ENCODE results near the gene DAGLB.
"Not testable (repeated sequence)": the region's sequence is repeated elsewhere in the genome, so short reads cannot be mapped to it uniquely, and the experiment has no call there.

Gene DAGLB

DNA sequence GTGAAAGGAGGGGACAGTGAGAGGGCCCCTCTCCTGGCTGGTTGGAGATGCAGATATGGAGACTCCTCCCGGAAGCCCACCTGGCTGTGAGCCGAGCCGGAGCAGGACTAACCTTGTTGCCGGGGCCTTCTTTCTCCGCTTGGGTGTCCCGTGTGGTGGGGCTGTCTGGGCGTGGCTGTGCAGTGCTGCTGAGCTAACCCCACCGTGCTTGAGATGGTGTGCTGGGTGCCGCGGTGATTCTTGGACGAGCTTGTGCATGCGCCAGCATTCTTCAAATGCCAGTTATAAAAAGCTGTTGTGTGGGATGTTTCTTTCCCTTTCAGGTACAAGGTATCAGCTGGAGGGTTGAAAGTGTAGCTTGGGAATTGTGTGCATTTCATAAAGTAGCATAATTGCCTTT is 48.8 kb downstream of the DAGLB start:
- no peak for DNase-seq (ENCODE audit: low read depth)

DNA sequence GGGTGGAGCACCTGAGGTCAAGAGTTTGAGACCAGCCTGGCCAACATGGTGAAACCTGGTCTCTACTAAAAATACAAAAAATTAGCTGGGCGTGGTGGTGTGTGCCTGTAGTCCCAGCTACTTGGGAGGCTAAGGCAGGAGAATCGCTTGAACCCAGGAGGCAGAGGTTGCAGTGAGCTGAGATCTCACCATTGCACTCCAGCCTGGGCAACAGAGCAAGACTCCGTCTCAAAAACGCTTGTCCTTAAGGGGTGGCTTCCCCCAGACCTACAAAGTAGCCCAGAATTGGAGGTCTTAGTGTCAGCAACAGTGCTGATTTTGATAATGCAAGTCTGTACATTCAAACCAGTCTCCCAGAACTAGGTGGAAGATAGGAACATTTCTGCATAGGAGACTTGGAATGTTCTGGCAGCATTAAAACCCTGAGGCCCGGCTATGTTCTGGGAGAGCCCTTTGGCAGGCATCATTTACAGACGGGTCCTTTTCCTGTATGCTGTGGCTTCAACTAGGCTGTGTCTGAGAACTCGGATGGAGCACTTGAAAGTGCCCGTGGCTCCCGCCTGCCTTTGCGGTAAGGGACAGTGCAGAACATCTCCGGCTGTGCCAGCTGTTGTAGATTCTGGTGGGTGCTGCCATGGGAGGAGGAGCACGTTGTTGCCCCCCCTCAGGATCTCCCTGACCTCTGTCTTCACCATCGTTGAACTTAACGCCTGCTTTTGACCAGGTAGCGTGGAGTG is 49.8 kb downstream of the DAGLB start:
- not testable (repeated sequence) for DNase-seq (ENCODE audit: low read depth)

GRCh38 chr7:6395898-6396595 is 51.7 kb downstream of the DAGLB start:
- no peak for DNase-seq (ENCODE audit: low read depth)

- DNase-seq (ENCODE audit: low read depth), result no peak
Measured at GRCh38 chr7:6394114-6394513, 53.6 kb downstream of the DAGLB start.

DNA sequence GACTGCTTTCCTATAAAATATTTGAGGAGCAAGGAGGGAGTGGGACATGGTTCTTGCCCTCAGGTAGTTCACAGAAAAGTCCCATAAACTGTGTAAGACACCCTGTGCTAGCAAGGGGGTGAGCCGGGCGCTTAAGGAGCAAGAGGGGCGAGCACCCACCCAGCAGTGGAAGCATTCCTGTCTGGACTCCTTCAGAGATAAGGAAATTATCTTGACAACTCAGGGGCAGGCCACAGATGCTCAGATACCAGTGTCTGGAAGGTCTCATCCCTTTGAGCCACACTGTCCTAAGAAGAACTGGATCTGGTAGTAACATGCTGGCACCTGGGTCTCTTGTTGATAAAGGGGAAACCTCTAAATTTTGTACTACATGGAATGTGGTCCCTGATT is 54.1 kb downstream of the DAGLB start:
- DNase-seq (ENCODE audit: low read depth), result no peak

DNA sequence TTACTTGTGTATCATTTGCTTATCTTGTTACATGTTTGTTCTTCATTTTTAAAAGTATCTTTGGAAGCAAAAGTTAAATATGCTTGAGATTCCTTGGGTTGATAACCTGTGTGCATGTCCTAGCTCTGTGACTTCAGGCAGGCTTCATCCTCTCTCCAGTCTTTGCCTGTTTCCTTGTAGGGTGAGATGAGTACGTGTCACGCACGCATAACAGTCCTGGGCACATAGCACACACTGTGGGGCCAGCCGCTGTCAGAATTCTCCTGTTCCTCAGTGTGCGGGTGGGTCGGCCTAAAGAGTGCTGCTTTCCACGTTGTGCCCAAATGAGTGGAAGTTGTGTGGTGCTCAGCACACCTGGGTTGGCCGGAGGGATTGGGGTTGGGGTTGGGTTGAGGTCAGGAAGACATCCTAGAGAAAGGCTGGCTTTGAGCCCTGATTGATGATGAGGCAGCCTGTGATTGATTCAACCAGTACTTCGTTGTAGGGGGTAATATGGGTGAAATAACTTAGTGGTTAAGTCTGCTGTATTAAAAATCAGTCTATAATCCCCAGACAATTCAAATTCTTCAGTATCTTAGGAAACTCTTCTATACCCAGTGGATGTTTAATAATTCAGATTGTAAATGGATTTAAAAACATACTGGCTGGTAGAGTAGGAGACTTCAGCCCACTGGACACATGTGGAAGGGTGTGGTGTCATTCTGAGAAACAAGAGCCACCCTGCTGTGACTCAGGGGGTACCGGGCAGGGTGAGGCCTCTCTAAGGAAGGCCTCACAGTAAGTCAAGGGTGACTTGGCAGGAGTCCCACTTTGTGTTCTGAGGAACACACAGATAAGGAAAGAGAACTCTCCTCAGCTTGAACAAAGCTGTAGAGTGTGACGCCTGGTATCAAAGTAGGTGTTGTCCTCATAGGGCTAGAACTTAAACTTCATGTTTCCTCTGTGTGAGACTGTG is 54.8 kb downstream of the DAGLB start:
- peak; percentile 39 for DNase-seq (ENCODE audit: low read depth)

DNA sequence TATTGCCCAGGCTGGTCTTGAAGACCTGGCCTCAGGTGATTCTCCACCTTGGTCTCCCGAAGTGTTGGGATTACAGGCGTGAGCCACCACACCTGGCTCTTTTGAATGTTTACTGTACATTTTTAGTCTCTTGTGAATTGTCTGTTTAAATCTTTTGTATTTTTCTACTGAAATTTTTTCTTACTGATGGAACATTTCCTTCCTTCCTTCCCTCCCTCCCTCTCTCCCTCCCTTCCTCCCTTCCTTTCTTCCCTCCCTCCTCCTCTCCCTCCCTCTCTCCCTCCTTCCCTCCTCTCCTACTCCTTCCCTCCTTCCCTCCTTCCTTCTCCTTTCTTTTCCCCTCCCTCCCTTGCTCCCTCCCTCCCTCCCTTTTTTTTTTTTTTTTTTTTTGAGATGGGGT is 58.0 kb downstream of the DAGLB start:
- no peak for DNase-seq (ENCODE audit: low read depth)

DNA sequence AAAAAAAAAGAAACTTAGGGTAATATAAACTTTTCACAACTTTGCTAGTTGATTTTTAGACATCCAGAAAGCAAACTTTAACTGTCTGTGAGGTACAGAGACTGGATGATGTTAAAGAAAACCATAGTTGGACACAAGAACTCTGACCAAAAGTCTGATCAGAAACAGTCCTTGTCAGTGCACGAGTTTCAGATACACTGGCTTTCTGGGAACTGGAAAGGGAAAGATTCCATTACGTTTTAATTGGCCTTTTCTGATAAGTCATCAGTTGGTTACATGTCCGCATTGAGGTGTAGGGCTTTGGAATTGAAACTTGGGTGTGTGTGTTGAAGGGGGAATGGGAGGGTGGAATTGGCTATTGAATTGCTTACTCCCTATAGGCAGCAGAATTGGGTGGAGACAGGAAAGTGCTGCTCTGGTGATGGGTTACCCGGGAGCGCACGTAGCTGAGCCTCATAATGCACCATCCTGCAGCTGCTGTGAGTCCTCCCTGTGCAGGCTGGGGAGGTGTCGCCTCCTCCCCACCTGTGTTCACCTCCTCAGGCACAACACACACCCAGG is 59.9 kb downstream of the DAGLB start:
- no peak for DNase-seq (ENCODE audit: low read depth)

DNA sequence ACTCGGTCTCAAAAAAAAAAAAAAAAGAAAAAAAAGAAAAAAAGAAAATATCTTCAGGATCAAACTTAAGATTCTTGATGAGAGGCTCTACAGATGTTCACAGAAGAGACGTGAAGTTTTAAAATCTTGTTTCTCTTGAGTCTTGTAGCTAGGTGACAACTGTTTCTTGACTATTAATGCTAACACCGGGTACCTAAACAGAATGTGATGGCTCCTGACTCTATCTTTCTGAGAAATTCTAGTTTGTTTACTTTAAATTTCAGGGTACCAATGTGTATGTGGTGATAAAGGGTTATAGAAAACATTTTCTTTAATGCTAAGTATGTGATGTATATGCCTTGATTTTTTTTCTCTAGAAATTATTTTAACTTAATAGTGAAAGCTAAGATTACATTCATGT is 61.0 kb downstream of the DAGLB start:
- DNase-seq (ENCODE audit: low read depth), result no peak

DNA sequence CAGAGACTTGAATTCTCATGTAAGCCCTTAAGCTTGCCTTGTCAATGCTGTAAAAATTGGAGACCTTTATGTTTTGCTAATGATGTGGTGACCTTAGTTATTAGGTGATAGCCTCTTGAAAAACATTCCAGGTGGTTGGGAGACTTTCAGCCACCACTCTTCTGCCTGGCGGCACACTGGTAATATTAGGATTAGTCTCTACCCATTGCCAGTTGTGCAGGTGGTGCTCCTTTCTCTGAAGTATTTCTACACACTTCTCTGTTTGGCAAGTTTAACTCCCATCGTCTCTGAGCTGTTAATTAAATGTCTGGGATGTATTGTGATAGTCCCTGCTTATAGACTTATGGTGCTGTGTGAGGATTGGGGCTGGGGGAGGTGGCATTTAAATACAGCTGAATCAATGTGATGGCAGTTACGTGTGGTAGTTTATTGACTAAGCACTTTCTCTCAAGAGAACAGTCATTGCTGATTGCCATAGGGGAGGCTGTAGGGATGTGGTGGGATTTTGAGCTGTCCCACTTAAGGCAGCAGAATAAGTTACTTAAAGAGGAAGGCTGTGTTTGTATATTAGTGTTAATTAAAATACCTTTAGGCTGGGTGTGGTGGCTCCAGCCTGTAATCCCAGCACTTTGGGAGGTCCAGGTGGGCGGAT is 61.7 kb downstream of the DAGLB start:
- DNase-seq (ENCODE audit: low read depth), result no peak

DNA sequence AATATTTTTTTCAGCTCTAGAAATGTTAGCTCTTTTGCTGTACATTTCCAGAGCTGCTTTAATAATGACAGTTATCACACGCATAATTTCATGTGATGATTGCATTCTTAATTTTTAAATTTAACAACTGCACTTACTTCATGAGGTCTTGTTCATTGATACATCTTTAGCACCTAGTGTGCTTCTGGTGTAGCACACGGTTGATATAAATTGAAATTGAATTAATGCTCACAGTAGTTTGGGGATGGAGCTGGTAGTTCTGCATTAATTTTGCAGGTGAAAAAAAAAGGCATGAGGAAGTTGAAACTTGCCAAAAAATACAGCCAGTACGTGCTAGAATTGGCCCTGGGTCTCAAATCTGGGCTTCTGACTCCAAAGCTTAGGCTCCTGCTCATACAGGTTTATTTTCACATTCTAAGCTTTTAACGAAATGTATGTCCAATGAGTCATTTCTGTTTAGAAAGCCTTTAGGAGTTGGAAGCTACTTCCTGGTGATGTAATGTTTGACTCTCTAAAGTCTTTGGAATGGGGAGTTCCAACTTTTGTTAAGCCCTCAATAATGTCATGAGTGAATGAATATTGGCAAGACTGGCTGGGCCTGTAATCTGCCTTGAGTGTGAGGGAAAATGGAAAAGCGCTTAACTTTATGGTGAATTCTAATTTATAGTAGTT is 62.5 kb downstream of the DAGLB start:
- peak; percentile 86 for DNase-seq (ENCODE audit: low read depth)

DNA sequence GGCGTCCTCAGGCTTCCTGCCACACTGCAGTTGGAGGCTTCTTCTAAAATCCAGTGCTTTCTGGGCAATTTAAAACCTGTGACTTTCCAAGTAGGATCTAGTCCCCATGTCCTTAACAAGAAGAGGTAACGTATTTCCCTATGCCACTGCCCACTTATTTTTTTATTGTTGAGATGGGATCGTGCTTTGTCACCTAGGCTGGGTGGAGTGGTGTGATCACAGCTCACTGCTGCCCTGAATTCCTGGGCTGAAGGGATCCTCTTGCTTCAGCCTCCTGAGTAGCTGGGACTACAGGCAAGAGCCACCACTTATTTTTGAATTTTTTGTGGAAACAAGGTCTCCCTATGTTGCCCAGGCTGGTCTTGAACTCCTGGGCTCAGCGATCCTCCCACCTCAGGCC is 63.4 kb downstream of the DAGLB start:
- DNase-seq (ENCODE audit: low read depth), result no peak

- DNase-seq (ENCODE audit: low read depth), result no peak
Measured at GRCh38 chr7:6382817-6383216, 64.9 kb downstream of the DAGLB start.

DNA sequence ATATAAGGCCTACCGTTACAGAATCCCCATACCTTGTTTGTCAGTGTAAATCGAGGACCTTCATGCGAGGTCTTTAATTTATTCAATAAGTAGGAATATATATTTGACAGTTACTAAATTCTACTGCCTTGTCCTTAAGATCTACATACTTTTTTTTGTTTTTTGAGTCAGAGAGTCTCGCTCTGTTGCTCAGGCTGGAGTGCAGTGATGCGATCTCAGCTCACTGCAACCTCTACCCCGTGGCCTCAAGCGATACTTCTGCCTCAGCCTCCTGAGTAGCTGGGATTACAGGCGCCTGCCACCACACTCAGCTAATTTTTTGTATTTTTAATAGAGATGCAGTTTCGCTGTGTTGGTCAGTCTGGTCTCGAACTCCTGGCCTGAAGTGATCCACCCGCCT is 65.9 kb downstream of the DAGLB start:
- not testable (repeated sequence) for DNase-seq (ENCODE audit: low read depth)

DNA sequence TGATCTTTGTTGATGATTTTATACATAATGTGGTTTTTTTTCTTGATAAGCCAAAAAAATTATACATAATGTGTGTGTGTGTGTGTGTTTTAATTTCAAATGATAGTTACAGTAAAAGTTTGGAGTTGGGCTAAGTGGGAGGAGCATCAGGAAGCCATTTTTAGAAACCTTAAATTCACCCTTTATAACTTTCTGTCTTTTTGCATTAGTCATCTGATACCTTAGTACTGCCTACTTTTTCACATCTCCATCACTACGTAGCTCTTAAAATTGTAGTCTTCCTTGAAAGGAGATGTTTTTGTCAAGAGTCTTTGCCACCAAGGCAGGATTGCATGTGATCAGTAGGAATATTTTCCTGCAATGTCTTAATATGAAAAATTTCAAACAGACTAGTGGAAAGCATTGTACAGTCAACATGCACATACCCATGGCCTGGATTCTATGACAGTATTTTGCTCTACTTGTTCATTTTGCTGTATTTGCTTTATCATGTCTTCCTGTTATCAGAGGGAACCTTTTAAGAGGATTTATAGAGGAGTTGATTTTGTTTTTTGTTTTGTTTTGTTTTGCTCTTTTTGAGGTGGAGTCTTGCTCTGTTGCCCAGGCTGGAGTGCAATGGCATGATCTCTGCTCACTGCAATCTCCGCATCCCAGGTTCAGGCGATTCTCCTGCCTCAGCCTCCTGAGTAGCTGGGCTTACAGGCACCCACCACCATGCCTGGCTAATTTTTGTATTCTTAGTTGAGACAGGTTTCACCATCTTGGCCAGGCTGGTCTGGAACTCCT is 67.3 kb downstream of the DAGLB start:
- no peak for DNase-seq (ENCODE audit: low read depth)

GRCh38 chr7:6379886-6380285 is 67.9 kb downstream of the DAGLB start:
- DNase-seq (ENCODE audit: low read depth), result no peak

DNA sequence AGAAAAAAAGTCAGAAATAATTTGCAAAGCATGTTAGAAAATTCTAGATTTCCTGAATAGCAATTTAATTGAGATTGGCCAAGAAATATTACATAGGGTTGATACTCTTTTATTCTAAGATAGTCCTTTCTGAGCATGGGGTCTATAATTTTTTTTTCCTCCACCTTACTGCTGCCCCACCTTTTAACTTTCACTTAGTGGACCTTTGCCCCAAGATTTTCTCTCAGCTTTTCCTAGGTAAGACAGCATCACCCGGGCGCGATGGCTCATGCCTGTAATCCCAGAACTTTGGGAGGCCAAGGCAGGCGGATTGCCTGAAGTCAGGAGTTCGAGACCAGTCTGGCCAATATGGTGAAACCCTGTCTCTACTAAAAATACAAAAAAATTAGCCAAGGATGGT is 69.2 kb downstream of the DAGLB start:
- DNase-seq (ENCODE audit: low read depth), result not testable (repeated sequence)

DNA sequence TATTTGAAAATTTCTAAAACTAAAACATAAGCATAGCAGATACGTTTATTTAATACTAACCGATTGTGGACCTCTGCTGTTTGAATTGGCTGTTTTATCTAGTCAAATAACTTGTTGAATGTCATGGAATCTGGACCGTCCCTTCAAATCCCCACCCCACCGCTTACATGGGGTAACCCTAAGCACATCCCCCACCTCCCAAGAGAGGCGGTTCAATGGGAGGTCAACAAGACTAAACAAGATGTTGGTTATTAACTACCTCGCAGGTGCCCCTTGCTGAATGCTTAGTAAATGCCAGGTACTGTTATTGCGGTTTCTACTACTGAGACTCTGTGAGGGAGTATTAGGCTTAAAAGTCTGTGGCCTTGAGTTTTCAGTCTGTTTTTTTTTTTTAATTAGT is 70.9 kb downstream of the DAGLB start:
- DNase-seq (ENCODE audit: low read depth), result no peak

DNA sequence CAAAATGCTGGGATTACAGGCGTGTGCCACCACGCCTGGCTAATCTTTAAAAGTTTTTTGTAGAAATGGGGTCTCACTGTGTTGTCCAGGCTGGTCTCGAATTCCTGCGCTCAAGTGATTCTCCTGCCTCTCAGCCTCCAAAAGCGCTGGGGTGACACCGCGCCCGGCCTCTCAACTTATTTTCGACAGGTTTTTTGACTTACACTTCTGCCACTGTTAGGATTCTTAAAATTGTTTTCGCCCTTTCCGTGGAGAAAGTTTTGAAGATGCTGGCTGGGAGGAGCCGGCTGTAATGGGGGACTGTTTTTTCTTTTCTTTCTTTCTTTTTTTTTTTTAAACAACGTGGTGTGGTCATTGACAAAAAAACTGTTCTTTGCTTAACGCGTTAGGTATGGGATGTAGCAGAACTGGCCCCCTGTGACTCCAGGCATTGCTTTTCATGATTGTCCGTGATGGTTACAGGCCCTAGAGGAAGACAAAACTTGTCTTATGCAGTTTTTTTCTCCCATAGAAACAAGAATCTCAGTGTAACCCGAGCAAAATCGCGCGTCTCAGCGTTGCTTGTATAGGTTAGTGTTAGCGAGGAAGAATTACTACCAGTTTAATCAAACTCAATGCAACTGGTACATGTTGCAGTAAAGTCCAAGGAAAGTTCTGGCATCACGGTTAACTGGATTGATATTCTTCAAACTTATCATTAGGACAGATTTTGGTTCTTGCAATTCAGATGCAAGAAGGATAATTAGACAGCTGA is 72.2 kb downstream of the DAGLB start:
- DNase-seq (ENCODE audit: low read depth), result no peak
